ENCODE data around the gene CCDC92. TPM values are rescaled to one million over a fixed set of nuclear protein-coding genes. Genes with fewer than 3 reads are reported as not detected.

The CCDC92 gene
- total and polyA plus RNA-seq, 10 of the 15 experiments (the other 5 are each of a cell fraction or from before 2014, with no cell fraction given) = 0.53 to 11.8 (median 4.2) TPM

DNA sequence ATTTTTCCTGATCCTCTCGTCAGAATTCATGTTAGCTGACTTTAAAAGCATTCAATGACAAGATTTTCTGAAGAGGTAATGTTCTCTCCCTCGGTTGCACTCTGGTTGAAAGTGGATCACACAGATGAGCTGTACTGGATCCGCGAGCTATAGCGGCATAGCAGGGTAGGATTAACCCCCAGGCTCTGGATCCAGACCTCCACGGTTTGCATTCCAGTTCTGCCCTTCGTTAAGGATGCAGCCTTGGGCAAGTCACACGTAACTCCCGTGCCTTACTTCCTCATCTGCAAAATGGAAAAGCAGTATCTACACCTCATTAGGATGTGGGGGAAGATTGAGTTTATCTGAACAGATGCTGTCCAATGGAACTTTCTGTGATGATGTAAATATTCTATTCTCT is 13.8 kb downstream of the CCDC92 start (continued):
- TF ChIP-seq, protein P1, sequence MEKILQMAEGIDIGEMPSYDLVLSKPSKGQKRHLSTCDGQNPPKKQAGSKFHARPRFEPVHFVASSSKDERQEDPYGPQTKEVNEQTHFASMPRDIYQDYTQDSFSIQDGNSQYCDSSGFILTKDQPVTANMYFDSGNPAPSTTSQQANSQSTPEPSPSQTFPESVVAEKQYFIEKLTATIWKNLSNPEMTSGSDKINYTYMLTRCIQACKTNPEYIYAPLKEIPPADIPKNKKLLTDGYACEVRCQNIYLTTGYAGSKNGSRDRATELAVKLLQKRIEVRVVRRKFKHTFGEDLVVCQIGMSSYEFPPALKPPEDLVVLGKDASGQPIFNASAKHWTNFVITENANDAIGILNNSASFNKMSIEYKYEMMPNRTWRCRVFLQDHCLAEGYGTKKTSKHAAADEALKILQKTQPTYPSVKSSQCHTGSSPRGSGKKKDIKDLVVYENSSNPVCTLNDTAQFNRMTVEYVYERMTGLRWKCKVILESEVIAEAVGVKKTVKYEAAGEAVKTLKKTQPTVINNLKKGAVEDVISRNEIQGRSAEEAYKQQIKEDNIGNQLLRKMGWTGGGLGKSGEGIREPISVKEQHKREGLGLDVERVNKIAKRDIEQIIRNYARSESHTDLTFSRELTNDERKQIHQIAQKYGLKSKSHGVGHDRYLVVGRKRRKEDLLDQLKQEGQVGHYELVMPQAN (conservative IDR thresholded peaks at IDR 0.05) = no peak

DNA sequence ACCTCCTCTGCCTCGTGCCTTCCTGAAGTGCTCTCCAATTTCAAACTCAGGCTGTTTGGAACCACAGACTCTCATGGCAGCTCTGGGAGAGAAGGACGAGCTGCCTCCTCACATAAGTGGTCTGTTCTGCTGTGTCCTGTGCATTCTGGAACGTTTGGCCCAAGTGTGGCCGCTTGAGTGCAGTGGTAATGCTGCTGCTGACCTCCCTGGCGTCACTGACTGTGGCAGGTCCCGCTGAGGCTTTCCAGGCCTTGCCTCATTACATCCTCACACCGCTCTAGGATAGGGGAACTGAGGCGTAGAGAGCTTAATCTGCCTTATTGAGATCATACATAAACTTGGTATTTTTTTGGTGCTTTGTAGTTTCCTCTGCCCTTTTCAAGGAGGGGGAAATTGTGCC is 14.2 kb downstream of the CCDC92 start:
- FAIRE-seq = no peak
- no peak overlapping the region for H3K9ac ChIP-seq (ENCODE audit: control insufficient read depth, insufficient read depth, low read length)
- in situ Hi-C loops (cut with MboI) = no loop called here
- SMC1A ChIA-PET (ENCODE audit: uncharacterized antibody, unreplicated experiment) = interaction anchor here (1.9 kb wide), 1 partner anchor 11 kb away, joined by 5 read pairs; no protein-coding TSS in a partner anchor
- TF ChIP-seq SREBF1 (IDR thresholded peaks at IDR 0.05; ENCODE audit: low read length) (no peak), BMI1 (IDR thresholded peaks at IDR 0.05; ENCODE audit: borderline replicate concordance) (no peak), SUPT20H (IDR thresholded peaks at IDR 0.05; ENCODE audit: borderline replicate concordance, control insufficient read depth, low read depth, low read length) (no peak)
- DNase-seq (ENCODE audit: low read depth, low spot score) = no peak
- 58% methylated on average over 8 of the region's 8 CpGs for WGBS (ENCODE audit: insufficient coverage, insufficient replicate concordance, low lambda C conversion rate, missing lambda C conversion rate)
- no peak overlapping the region for H3K4me3 ChIP-seq
- no peaks in the 10 kb centered on the region for H3K79me2 ChIP-seq (ENCODE audit: control insufficient read depth, insufficient read depth, low read length)
- no peaks in the 10 kb centered on the region for H4K20me1 ChIP-seq (ENCODE audit: control insufficient read depth, insufficient read depth)
- CTCF ChIA-PET = interaction anchor here (2.4 kb wide), 1 partner anchor 53 kb away, joined by 6 read pairs; no protein-coding TSS in a partner anchor
- H2AFZ ChIP-seq (ENCODE audit: control insufficient read depth, low read depth, low read length) = no peak overlapping the region
- RAD21 ChIA-PET (ENCODE audit: unreplicated experiment) = no interaction called here
- BruUV-seq (replicated peaks) = no TSS peak
- no peaks in the 10 kb centered on the region for H3K9me3 ChIP-seq (replicated peaks; ENCODE audit: control insufficient read depth, insufficient read depth, low read length)
- H3K27me3 ChIP-seq (replicated peaks in 1 of 2; ENCODE audit: control insufficient read depth in 2 of 2, insufficient read depth in 2 of 2, low read length in 1 of 2) = peaks cover 0 to 2% of the 10 kb centered on the region in 2 experiments; a peak in 2 of 4 replicates
- intact Hi-C loops (cut with micrococcal nuclease; ENCODE audit: unreplicated experiment) = no loop called here
- POLR2A ChIA-PET = no interaction called here
- H3K36me3 ChIP-seq (ENCODE audit: control insufficient read depth in 2 of 2, insufficient read depth in 2 of 2, low read length in 1 of 2) = no peaks in the 10 kb centered on the region
- ATAC-seq = no peak
- H3K4me2 ChIP-seq (ENCODE audit: control insufficient read depth, insufficient read depth) = no peak overlapping the region
- no peak overlapping the region for H3K27ac ChIP-seq (ENCODE audit: control insufficient read depth, insufficient read depth)
- H3K4me1 ChIP-seq (ENCODE audit: control insufficient read depth, insufficient read depth, low read length) = no peaks in the 10 kb centered on the region

All from GM12878 (cell line).